NCI-H1930 (cell line): ENCODE results near the gene THSD8.

Source experiments
- DNase-seq, 2 experiments: peaks; one replicate each; lab custom pipeline; 2025; lab: John Stamatoyannopoulos, UW

THSD8 gene

DNA sequence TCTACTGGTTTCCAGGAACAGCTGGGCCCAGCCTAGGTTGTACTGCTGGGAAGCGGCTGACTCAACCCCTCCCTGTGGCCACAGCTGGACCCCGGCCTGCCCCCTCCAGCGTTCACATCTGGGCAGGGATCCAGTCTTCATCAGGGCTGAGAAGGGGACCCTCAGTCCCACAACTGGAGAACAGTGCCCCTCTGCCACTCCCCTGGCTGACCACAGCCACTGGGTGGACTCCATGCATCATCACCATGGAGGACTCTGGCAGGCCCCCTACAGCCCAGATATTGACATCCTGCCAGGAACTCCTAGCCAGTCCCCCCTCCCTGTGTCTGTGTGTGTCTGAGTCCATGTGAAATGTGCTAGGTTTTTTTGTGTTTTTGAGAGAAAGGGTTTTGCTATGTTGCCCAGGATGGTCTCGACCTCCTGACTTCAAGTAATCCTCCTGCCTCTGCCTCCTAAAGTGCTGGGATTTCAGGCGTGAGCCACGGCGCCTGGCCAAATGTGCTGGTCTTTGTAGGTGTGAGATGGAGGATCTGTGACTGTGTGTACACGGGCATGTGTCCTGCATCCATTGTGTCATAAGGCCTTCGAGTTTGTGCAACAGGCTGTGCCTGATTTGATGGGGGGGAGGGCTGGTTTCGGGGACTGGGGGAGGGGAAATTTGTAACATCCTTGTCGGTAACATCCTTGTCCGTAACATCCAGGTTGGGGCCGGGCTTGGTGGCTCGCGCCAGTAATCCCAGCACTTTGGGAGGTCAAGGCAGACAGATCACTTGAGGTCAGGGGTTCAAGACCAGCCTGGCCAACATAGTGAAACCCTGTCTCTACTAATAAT is 22.5 kb upstream of the THSD8 start:
- DNase-seq = no peak

DNA sequence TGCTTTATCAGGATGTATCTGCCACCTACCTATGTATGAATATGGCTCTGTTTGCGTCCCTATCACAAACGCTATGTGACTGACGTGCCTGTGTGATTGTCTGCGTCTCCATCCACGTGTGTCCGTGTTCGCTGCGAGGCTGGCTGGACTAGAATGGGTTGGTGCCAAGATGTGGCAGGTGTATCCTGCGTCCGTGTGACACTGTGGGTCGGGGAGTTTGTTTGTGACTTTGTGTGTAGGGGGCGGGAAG is 19.8 kb upstream of the THSD8 start:
- DNase-seq = no peak

GRCh38 chr19:12782424-12783290 is 19.2 kb upstream of the THSD8 start:
- peak; percentile 49 to 50 for DNase-seq

DNA sequence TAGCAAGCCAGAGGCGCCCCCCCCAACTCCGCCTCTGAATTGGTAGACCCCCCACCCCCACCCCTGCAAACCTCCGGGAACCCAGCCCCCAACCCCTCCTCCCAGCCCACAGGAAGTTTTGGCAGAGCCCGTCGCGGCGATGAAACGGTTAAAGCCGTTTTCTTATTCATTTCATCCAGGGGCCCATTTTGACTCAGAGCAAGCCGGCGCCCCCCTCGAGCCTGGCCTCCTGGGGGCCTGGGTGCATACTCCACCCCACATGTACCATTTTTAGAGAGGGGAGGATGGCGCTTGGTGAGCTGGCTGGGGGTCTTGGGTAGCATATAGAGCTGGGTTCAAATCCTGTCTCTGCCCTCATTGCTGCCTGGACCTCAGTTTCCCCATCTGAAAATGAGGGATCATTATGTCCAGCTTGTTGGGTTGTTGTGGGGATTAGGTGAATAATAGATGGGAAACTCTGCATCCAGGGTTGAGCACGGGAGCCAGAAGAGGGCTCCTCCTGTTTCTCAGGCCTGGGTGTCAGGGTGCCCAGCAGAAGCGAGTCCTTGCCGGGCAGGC is 18.5 kb upstream of the THSD8 start:
- no peak for DNase-seq

GRCh38 chr19:12783849-12784393 is 17.9 kb upstream of the THSD8 start:
- no peak for DNase-seq

- no peak for DNase-seq
Measured at GRCh38 chr19:12784394-12784870, 17.4 kb upstream of the THSD8 start.

DNA sequence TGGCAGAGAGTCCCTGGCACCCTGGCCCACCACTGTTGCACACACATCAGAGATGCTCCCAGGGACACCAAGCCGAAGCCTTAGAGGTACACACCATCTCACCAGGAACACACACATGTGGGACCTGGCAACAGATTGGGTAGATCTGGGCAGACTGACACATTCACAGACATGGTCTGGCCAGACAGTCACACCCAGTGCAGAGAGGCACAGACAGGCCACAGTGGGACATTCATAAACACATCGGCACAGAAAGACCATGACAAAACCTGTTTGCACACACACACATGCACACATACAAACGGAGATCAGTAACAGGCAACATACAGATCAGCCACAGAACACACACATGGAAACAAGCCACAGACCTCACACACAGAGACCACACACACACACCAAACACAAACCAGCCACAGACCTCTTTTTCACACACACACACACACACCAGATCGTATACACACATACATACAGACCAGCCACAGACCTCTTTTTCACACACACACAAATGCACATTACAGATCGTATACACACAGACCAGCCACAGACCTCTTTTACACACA is 16.9 kb upstream of the THSD8 start:
- DNase-seq = no peak

DNA sequence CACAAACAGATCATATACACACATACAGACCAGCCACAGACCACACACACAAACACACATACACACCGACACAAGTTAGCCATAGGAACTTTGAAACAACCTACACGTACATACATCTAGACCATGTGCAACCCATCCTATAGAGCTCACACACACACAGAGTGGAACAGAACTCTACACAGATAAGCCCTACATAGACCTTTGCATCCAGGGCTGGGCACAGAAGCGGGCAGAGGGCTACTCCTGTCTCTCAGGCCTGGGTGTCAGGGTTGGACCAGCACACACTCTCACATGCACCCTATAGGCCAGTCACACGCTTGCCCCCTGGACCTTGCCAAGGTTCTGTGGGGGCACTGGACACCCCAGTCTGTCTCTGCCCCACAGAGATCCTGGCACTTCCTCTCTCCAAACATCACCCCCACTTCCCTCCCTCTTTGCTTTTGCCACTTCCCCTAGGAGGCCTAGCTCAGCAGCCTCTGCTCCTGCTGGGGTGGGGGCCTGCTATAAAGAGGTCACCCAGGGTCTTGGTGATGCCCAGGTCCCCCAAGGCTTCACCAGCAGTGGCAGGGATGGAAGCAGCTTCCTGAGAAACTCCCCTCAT is 16.3 kb upstream of the THSD8 start:
- DNase-seq = no peak

- no peak for DNase-seq
Measured at GRCh38 chr19:12786141-12786870, 15.6 kb upstream of the THSD8 start.

DNA sequence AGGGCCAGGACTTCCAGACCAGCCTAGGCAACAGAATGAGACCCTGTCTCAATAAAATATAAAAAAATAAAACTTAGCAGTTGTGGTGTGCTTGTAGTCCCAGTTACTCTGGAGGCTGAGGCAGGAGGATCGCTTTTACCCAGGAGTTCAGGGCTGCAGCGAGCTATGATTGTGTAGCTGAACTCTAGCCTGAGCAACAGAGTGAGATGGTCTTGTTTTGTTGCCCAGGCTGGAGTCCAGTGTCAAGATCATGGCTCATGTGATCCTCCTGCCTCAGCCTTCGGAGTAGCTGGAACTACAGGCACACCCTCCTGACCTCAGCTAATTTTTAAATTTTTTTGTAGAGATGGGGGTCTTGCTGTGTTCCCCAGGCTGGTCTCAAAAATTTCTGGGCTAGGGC is 14.9 kb upstream of the THSD8 start:
- no peak for DNase-seq

DNA sequence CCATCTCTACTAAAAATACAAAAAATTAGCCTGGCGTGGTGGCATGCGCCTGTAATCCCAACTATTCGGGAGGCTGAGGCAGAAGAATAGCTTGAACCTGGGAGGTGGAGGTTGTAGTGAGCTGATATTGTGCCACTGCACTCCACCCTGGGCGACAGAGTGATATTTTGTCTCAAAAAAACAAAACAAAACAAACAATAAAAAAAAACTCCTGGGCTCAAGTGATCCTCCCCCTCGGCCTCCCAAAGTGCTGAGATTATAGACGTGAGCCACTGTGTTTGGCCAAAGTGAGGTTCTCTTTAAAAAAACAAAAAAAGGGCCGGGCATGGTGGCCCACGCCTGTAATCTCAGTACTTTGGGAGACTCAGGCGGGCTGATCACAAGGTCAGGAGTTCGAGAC is 14.4 kb upstream of the THSD8 start:
- no peak for DNase-seq

GRCh38 chr19:12788042-12788681 is 13.7 kb upstream of the THSD8 start:
- no peak for DNase-seq

- no peak for DNase-seq
Measured at GRCh38 chr19:12788682-12789097, 13.2 kb upstream of the THSD8 start.

DNA sequence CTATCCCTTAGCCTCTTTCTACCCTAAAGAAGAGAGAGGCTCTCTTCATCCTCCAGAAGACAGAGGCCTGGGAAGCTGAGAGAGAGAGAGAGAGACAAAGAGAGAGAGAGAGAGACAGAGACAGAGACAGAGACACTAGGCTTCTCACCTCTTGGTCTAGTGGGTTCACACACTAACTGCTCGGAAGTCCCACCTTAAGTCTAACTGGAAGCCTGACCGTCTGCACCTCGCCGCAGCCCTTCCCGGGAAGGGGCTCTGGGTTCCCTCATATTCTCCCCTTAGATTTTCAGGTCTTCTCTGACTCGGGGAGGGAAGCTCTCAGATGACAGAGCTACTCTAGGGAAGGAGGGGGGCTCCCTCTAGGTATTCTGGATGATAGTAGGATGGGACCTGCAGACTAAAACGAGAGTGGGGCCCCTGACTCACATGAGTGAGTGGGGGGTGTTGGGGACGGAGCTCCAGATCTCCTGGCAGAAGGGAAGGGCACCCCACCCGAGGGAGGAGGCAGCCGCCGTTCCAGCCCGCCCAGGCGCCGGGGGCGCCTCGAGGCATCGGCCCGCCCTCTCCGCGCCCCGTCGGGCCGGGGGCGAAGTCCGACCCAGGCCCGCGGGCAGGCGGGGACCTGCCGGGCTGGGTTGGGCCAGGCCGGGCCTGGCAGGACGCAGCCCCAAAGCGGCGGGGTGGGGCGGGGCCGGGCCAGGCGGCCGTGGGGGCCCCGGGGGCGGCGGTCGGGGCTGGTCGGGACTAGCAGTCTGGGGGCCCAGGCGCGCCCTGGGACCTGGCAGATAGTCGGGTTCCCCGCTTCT is 12.6 kb upstream of the THSD8 start:
- DNase-seq = no peak

GRCh38 chr19:12789904-12790619 is 11.8 kb upstream of the THSD8 start:
- DNase-seq = peak; percentile 78 to 79

DNA sequence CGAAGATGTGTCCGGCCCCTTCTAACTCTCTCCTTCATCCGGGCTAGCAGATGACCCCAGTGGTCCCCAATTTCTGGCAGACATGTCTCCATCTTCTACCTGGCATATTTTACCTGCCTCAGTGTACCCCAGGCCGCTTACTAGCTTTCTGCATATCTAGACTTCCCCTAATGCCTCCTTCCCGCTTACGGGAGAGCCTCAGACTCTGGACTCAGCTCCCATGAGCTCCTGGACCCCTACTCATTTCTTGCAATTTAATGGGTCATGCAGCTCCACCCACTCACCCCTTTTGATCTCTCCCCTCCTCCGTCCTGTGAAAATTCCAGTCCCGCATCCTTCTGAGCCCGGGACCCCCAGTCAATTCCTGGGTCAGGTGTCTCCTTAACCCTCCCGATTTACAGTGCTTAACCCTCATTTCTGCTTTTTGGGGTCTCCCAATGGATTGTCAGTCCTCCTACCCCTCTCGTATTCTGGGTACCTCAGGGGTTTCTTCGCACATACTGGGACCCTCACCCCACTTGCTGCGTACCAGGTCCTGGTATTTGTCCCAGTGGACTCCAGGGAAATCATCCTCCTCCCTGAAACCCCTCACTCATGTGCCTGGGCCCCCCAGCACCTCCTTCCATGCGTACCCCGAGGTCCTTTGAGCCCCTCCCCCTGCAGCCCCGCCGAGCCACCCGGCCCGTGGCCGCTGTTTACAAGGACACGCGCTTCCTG is 11.1 kb upstream of the THSD8 start:
- DNase-seq = no peak

GRCh38 chr19:12791345-12792050 is 10.4 kb upstream of the THSD8 start, which contains the start of gene JUNB:
Gene JUNB (plus strand): TSS chr19:12791486. CDS start chr19:12791772, 286 bp downstream.
- peak; percentile 74 to 85 for DNase-seq
